Measurements from ENCODE around the gene BCAM. TPM values are rescaled to one million over a fixed set of nuclear protein-coding genes. Genes with fewer than 3 reads are reported as not detected.

Gene BCAM
- total and polyA plus RNA-seq, 2 of the 4 experiments (the other 2 are of a cell fraction): 2.3 to 35.7 TPM

DNA sequence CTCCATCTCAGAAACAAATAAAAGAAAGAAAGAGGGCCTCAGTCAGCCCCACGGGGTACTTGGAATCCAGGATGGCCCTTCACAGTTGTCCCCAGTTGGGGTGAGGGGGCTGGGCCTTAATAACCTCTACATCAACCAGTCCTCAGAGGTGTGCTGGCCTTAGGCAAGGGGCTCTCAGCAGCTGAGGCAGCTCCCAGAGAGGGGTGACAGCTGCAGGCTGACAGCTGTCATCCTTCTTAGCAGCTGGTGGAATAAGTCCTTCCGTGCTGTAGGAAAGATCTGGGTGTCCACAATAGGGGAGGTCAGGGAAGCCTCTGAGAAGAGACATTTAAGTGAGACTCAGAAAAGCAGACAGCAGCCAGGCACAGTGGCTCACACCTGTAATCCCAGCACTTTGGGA, 7.4 kb downstream of the BCAM start:
- H3K9me3 ChIP-seq (ENCODE audit: control insufficient read depth, insufficient read depth, low read length): no peaks in the 10 kb centered on the region
- H3K14ac ChIP-seq (replicated peaks; ENCODE audit: low read depth, low read length): no peak overlapping the region
- H2BK120ac ChIP-seq (ENCODE audit: low read depth, low read length): no peak overlapping the region
- no peak overlapping the region for H2AK5ac ChIP-seq (ENCODE audit: low read depth, low read length)
- no peaks in the 10 kb centered on the region for H3K4me1 ChIP-seq (ENCODE audit: control insufficient read depth, insufficient read depth, low read length)
- H2BK20ac ChIP-seq (ENCODE audit: low read depth, low read length): no peak overlapping the region
- H3K4me3 ChIP-seq (ENCODE audit: insufficient read depth, low read depth, low read length): no peak overlapping the region
- peaks cover 22% of the 10 kb centered on the region for H3K36me3 ChIP-seq (ENCODE audit: control insufficient read depth, insufficient read depth, low read length)
- H3K9ac ChIP-seq (ENCODE audit: low read depth, low read length): no peak overlapping the region
- H2BK5ac ChIP-seq (ENCODE audit: low read depth, low read length, poor library complexity, severe bottlenecking): no peak overlapping the region
- no peak overlapping the region for H3K56ac ChIP-seq (ENCODE audit: extremely low read depth, insufficient read depth, low read length)
- H3K4ac ChIP-seq (ENCODE audit: low read depth, low read length): no peak overlapping the region
- no peak for DNase-seq
- no peak overlapping the region for H2AFZ ChIP-seq (replicated peaks; ENCODE audit: low read length, poor library complexity)
- no TSS peak for BruUV-seq (replicated peaks)
- H3K23ac ChIP-seq (ENCODE audit: low read depth, low read length): no peak overlapping the region
- ChIA-PET CTCF (no interaction called here), POLR2A (ENCODE audit: unreplicated experiment) (no interaction called here)
- H4K20me1 ChIP-seq (ENCODE audit: insufficient read depth, low read length): no peaks in the 10 kb centered on the region
- no peak for ATAC-seq (ENCODE audit: low read depth)
- no peak overlapping the region for H3K27ac ChIP-seq (ENCODE audit: insufficient read depth, low read length)
- no peak overlapping the region for H4K5ac ChIP-seq (ENCODE audit: low read depth, low read length)
- H3K9me1 ChIP-seq (ENCODE audit: insufficient read depth, low read length): no peaks in the 10 kb centered on the region
- no peaks in the 10 kb centered on the region for H3K27me3 ChIP-seq (ENCODE audit: control insufficient read depth, insufficient read depth, low read length)
- no peak overlapping the region for H2AK9ac ChIP-seq (replicated peaks; ENCODE audit: low read depth, low read length, poor library complexity)
- no peak overlapping the region for H3K4me2 ChIP-seq (ENCODE audit: low read depth, low read length)
- H4K91ac ChIP-seq (ENCODE audit: insufficient read depth, low read depth, low read length): no peak overlapping the region
- no peak overlapping the region for H3K18ac ChIP-seq (ENCODE audit: low read depth, low read length)
- TF ChIP-seq MAFK (IDR thresholded peaks at IDR 0.05; ENCODE audit: low read depth, low read length) (no peak), NFE2L2 (IDR thresholded peaks at IDR 0.05; ENCODE audit: low read depth, low read length) (no peak), FOS (IDR thresholded peaks at IDR 0.05; ENCODE audit: low read depth, low read length) (no peak), POLR2A (IDR thresholded peaks at IDR 0.05; ENCODE audit: low read depth, low read length) (no peak), BHLHE40 (IDR thresholded peaks at IDR 0.05; ENCODE audit: low read depth, low read length) (no peak), MAZ (IDR thresholded peaks at IDR 0.05; ENCODE audit: borderline replicate concordance, low read depth, low read length) (no peak), SMC3 (IDR thresholded peaks at IDR 0.05; ENCODE audit: low read depth, low read length) (no peak), MXI1 (IDR thresholded peaks at IDR 0.05; ENCODE audit: borderline replicate concordance, low read depth, low read length) (no peak), CEBPB (IDR thresholded peaks at IDR 0.05; ENCODE audit: low read depth, low read length) (no peak), RFX5 (IDR thresholded peaks at IDR 0.05; ENCODE audit: low read depth, low read length) (no peak), RAD21 (IDR thresholded peaks at IDR 0.05; ENCODE audit: low read length) (no peak)
- TF ChIP-seq, protein P1, sequence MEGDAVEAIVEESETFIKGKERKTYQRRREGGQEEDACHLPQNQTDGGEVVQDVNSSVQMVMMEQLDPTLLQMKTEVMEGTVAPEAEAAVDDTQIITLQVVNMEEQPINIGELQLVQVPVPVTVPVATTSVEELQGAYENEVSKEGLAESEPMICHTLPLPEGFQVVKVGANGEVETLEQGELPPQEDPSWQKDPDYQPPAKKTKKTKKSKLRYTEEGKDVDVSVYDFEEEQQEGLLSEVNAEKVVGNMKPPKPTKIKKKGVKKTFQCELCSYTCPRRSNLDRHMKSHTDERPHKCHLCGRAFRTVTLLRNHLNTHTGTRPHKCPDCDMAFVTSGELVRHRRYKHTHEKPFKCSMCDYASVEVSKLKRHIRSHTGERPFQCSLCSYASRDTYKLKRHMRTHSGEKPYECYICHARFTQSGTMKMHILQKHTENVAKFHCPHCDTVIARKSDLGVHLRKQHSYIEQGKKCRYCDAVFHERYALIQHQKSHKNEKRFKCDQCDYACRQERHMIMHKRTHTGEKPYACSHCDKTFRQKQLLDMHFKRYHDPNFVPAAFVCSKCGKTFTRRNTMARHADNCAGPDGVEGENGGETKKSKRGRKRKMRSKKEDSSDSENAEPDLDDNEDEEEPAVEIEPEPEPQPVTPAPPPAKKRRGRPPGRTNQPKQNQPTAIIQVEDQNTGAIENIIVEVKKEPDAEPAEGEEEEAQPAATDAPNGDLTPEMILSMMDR (conservative IDR thresholded peaks at IDR 0.05; ENCODE audit: low read depth, low read length): no peak
- WGBS, 2 experiments (ENCODE audit: extremely low coverage in 2 of 2, insufficient read length in 1 of 2): no CpG with 5 or more reads among the region's 2 CpGs
- H3K79me1 ChIP-seq (ENCODE audit: low read depth in 1 of 2, low read length in 2 of 2): no peaks in the 10 kb centered on the region
- intact Hi-C loops (cut with micrococcal nuclease) (no loop called here), in situ Hi-C loops (cut with MboI; ENCODE audit: low sequenced_read_pairs) (no loop called here), dilution Hi-C loops (cut with HindIII; ENCODE audit: low sequenced_read_pairs, unreplicated experiment) (no loop called here)
- no peak overlapping the region for H2BK15ac ChIP-seq (ENCODE audit: low read depth, low read length)
- H4K8ac ChIP-seq (ENCODE audit: low read depth in 2 of 2, low read length in 2 of 2): no peak overlapping the region
